ENCODE measurements around the gene C6orf52. TPM values are rescaled to one million over a fixed set of nuclear protein-coding genes. Genes with fewer than 3 reads are reported as not detected.
"Not testable (repeated sequence)": the region's sequence is repeated elsewhere in the genome, so short reads cannot be mapped to it uniquely, and the experiment has no call there.

C6orf52 gene
- total RNA-seq, 3 donors from 2014 or later, result 1.2 to 1.7 TPM; not detected in 1

DNA sequence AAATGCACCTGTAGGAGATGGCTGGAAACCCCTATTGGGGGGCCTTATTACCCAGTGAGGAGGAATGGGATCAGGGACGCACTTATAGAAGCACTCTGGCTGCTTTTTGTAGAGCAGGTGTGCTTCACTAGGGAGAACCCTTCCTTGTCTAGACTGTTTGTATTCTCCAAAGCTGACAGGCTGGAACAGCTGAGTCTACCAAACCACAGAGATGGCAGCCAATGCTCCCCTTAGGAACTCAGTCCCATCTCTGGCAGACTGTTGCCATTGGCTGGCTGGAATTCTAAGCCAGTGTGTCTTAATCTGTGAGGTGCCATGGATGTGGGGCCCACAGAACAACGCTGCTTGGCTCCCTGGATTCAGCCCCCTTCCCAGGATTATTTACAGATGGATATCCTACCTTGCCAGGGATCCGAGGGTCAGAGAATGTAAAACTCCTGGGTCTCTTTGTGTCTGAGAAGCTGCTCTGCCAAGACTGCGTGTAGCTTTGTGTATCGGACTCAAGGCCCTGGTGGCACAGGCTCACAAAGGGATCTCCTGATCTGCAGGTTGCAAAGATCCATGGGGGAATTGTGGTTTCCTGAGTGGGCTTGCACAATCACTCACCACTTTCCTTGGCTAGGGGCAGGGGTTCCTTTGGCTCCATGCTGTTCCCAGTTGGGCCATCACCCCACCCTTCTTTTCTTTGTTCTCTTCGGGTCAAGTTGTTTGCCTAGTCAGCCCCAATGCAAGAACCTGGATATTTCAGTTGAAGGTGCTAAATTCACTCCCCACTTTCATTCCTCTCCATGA, 26.1 kb downstream of the C6orf52 start:
- DNase-seq (no peak), ATAC-seq (no peak)
- Histone ChIP-seq H3K9me3 (no peaks in the 10 kb centered on the region), H3K4me1 (ENCODE audit: low read depth) (no peaks in the 10 kb centered on the region), H3K4me3 (no peak overlapping the region), H3K36me3 (ENCODE audit: low read depth) (no peaks in the 10 kb centered on the region)
- TF ChIP-seq, protein P1, sequence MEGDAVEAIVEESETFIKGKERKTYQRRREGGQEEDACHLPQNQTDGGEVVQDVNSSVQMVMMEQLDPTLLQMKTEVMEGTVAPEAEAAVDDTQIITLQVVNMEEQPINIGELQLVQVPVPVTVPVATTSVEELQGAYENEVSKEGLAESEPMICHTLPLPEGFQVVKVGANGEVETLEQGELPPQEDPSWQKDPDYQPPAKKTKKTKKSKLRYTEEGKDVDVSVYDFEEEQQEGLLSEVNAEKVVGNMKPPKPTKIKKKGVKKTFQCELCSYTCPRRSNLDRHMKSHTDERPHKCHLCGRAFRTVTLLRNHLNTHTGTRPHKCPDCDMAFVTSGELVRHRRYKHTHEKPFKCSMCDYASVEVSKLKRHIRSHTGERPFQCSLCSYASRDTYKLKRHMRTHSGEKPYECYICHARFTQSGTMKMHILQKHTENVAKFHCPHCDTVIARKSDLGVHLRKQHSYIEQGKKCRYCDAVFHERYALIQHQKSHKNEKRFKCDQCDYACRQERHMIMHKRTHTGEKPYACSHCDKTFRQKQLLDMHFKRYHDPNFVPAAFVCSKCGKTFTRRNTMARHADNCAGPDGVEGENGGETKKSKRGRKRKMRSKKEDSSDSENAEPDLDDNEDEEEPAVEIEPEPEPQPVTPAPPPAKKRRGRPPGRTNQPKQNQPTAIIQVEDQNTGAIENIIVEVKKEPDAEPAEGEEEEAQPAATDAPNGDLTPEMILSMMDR (IDR thresholded peaks at IDR 0.05), result no peak
- intact Hi-C loops (cut with DNase I, micrococcal nuclease), result no loop called here

DNA sequence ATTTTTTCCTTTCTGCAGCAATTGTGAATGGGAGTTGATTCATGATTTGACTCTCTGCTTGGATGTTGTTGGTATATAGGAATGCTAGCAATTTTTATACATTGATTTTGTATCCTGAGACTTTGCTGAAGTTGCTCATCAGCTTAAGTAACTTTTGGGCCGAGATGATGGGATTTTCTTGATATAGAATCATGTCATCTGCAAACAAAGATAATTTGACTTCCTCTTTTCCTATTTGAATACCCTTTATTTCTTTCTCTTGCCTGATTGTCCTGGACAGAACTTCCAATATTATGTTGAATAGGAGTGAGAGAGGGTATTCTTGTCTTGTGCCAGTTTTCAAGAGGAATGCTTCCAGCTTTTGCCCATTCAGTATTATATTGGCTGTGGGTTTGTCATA, 28.8 kb downstream of the C6orf52 start:
- H3K4me1 ChIP-seq (ENCODE audit: low read depth); H3K4me3 ChIP-seq; H3K9me3 ChIP-seq; H3K36me3 ChIP-seq (ENCODE audit: low read depth); intact Hi-C loops (cut with DNase I, micrococcal nuclease); DNase-seq; ATAC-seq: not testable (repeated sequence)

DNA sequence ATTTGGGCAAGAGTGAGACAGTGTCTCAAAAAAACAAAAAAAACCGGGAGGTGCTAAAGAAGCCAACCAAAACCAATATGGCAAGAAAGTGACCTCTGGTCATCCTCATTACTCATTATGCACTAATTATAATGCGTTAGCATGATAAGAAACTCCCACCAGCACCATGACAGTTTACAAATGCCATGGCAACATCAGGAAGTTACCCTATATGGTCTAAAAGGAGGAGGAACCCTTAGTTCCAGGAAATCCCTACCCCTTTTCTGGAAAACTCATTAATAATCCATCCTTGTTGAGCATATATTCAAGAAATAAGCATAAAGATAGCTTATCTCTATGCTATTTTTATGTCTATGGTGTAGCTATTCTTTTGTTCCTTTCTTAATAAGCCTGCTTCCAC, 31.7 kb downstream of the C6orf52 start:
- ATAC-seq, result no peak
- H3K9me3 ChIP-seq, result no peaks in the 10 kb centered on the region
- no peaks in the 10 kb centered on the region for H3K4me1 ChIP-seq (ENCODE audit: low read depth)
- no peak overlapping the region for H3K4me3 ChIP-seq
- TF ChIP-seq, protein P1 (IDR thresholded peaks at IDR 0.05), result no peak
- intact Hi-C loops (cut with DNase I, micrococcal nuclease), result no loop called here
- no peak for DNase-seq
- no peaks in the 10 kb centered on the region for H3K36me3 ChIP-seq (ENCODE audit: low read depth)

GRCh38 chr6:10662207-10662606, 32.2 kb downstream of the C6orf52 start:
- no peaks in the 10 kb centered on the region for H3K36me3 ChIP-seq (ENCODE audit: low read depth)
- H3K4me1 ChIP-seq (ENCODE audit: low read depth), result no peaks in the 10 kb centered on the region
- H3K4me3 ChIP-seq, result no peak overlapping the region
- TF ChIP-seq, protein P1 (IDR thresholded peaks at IDR 0.05), result no peak
- ATAC-seq, result no peak
- intact Hi-C loops (cut with DNase I, micrococcal nuclease), result no loop called here
- no peaks in the 10 kb centered on the region for H3K9me3 ChIP-seq
- DNase-seq, result no peak

DNA sequence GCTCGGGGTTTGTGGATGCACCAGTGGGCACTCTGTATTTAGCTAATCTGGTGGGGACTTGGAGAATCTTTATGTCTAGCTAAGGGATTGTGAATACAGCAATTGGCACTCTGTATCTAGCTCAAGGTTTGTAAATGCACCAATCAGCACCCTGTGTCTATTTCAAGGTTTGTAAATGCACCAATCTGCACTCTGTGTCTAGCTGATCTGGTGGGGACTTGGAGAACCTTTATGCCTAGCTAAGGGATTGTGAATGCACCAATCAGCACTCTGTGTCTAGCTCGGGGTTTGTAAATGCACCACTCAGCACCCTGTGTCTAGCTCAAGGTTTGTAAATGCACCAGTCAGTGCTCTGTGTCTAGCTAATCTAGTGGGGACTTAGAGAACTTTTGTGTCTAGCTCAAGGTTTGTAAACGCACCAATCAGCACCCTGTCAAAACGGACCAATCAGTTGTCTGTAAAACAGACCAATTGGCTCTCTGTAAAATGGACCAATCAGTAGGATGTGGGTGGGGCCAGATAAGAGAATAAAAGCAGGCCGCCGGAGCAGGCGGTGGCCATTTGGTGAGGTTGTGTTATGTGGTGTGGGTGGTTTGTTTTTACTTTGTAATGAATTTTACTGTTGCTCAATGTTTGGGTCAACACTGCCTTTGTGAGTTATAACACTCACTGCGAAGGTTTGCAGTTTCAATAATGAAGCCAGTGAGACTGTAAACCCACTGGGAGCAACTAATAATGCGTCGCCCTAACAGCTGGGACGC, 33.8 kb downstream of the C6orf52 start:
- DNase-seq; ATAC-seq; intact Hi-C loops (cut with DNase I, micrococcal nuclease); H3K36me3 ChIP-seq (ENCODE audit: low read depth); H3K4me1 ChIP-seq (ENCODE audit: low read depth); H3K9me3 ChIP-seq; H3K4me3 ChIP-seq: not testable (repeated sequence)

DNA sequence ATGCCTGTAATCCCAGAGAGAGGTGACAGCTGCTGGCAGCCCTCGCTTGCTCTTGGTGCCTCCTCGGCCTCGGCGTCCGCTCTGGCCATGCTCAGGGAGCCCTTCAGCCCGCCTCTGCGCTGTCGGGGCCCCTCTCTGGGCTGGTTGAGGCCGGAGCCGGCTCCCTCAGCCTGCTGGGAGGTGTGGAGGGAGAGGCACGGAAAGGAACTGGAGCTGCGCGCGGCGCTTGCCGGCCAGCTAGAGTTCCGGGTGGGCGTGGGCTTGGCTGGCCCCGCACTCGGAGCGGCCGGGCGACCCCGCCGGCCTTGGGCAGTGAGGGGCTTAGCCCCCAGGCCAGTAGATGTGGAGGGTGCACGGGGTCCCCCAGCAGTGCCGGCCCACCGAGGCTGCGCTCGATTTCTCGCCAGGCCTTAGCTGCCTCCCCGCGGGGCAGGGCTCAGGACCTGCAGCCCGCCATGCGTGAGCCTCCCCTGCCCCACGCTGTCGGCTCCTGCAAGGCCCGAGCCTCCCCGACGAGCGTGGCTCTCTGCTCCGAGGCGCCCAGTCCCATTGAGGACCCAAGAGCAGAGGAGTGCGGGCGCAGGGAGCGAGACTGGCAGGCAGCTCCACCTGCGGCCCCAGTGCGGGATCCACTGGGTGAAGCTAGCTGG, 34.6 kb downstream of the C6orf52 start:
- H3K4me3 ChIP-seq, result no peak overlapping the region
- peak; percentile 65 for ATAC-seq
- intact Hi-C loops (cut with DNase I, micrococcal nuclease), result no loop called here
- no peaks in the 10 kb centered on the region for H3K4me1 ChIP-seq (ENCODE audit: low read depth)
- DNase-seq, result peak in 2 of 3 donors; percentile 42 to 53
- H3K36me3 ChIP-seq (ENCODE audit: low read depth), result no peaks in the 10 kb centered on the region
- H3K9me3 ChIP-seq, result no peaks in the 10 kb centered on the region
- TF ChIP-seq, protein P1 (IDR thresholded peaks at IDR 0.05), result no peak
